GM10248 (cell line): Measurements from ENCODE around the gene MARF1.

ENCODE experiments used
- CTCF ChIA-PET: fragments of 300-600 bp; sonication (Branson Sonifier 250); formaldehyde crosslinking; extraction: SDS; loops from one replicate; lab custom pipeline; 2021; ENCODE audit warnings: antibody characterized with exemption; lab: Yijun Ruan, JAX
- POLR2A ChIA-PET: fragments of 350-650 bp; sonication (Branson Sonifier 250); formaldehyde crosslinking; extraction: SDS; loops from one replicate; lab custom pipeline; 2020; ENCODE audit warnings: antibody characterized with exemption; lab: Yijun Ruan, JAX
- DNase-seq: peaks from one replicate; pipeline ENCODE4 v3.0.0; 2012; ENCODE audit errors: extremely low spot score
- CTCF ChIP-seq: IDR thresholded peaks from 2 replicates; pipeline ENCODE4 v1.5.1; 2012; ENCODE audit warnings: mild to moderate bottlenecking, low read depth; ENCODE audit errors: extremely low read depth, missing control alignments, control extremely low read depth

Gene MARF1

GRCh38 chr16:15594711-15595320, 48.1 kb downstream of the MARF1 start:
- ChIA-PET POLR2A (no interaction called here), CTCF (no interaction called here)
- TF ChIP-seq CTCF: no peak

GRCh38 chr16:15593235-15593634, 49.7 kb downstream of the MARF1 start:
- TF ChIP-seq CTCF: no peak
- DNase-seq: no peak
- CTCF ChIA-PET: no interaction called here
- POLR2A ChIA-PET: no interaction called here

More at GRCh38 chr16:15594711-15595320, 48.1 kb downstream of the MARF1 start:
- no peak for DNase-seq

- ChIA-PET CTCF (no interaction called here), POLR2A (interaction anchor here (0.7 kb wide), 1 partner anchor 70 kb away, joined by 4 read pairs; no protein-coding TSS in a partner anchor)
- no peak for DNase-seq
- TF ChIP-seq CTCF: no peak
These were observed 50.6 kb downstream of the MARF1 start for GRCh38 chr16:15592324-15592723.

- DNase-seq: no peak
- ChIA-PET POLR2A (no interaction called here), CTCF (interaction anchor here (0.6 kb wide), 1 partner anchor 38 kb away, joined by 3 read pairs; no protein-coding TSS in a partner anchor)
- TF ChIP-seq CTCF: no peak
These were observed 55.7 kb downstream of the MARF1 start for GRCh38 chr16:15587152-15587825.

GRCh38 chr16:15586716-15587115, 56.2 kb downstream of the MARF1 start:
- DNase-seq: no peak
- ChIA-PET POLR2A (no interaction called here), CTCF (no interaction called here)
- no peak for TF ChIP-seq CTCF

- CTCF ChIA-PET: interaction anchor here (0.9 to 1.6 kb wide), 2 partner anchors 13 to 26 kb away, joined by 3 to 5 read pairs; no protein-coding TSS in a partner anchor
- DNase-seq: no peak
- POLR2A ChIA-PET: no interaction called here
- no peak for TF ChIP-seq CTCF
These were observed 57.0 kb downstream of the MARF1 start for GRCh38 chr16:15585956-15586355.
